C4-2B (cell line): ENCODE measurements around the gene RAB11FIP2.

Experiments used
- H3K27ac ChIP-seq: fragments of 450-650 bp; 2 replicates; pipeline ENCODE4 v1.5.1; 2017
- ZFX ChIP-seq: fragments of 450-650 bp; IDR thresholded peaks from 2 replicates; pipeline ENCODE4 v1.6.1; 2017
- TF ChIP-seq, protein P1 (sequence below): fragments of 450-650 bp; conservative IDR thresholded peaks from 2 replicates; pipeline ENCODE4 v1.5.1; 2017; ENCODE audit warnings: mild to moderate bottlenecking

The RAB11FIP2 gene

GRCh38 chr10:118033905-118034304, 12.8 kb downstream of the RAB11FIP2 start:
- no peak overlapping the region for H3K27ac ChIP-seq
- no peak for TF ChIP-seq ZFX
- TF ChIP-seq, protein P1, sequence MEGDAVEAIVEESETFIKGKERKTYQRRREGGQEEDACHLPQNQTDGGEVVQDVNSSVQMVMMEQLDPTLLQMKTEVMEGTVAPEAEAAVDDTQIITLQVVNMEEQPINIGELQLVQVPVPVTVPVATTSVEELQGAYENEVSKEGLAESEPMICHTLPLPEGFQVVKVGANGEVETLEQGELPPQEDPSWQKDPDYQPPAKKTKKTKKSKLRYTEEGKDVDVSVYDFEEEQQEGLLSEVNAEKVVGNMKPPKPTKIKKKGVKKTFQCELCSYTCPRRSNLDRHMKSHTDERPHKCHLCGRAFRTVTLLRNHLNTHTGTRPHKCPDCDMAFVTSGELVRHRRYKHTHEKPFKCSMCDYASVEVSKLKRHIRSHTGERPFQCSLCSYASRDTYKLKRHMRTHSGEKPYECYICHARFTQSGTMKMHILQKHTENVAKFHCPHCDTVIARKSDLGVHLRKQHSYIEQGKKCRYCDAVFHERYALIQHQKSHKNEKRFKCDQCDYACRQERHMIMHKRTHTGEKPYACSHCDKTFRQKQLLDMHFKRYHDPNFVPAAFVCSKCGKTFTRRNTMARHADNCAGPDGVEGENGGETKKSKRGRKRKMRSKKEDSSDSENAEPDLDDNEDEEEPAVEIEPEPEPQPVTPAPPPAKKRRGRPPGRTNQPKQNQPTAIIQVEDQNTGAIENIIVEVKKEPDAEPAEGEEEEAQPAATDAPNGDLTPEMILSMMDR: no peak

DNA sequence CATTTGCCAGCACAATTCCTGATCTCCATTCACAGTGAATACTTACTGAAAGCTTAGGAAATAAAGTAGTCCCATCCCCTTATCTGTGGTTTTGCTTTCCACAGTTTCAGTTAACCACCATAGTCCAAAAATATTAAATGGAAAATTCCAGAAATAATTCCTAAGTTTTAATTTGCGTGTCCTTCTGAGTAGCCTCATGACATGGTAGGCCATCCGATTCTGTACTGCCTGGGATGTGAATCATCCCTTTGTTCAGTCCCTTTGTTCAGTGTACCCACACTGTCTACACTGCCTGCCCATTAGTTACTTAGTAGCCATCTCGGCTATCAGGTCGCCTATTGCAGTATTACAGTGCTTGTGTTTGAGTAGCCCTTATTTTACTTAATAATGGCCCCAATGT, 14.2 kb downstream of the RAB11FIP2 start:
- no peak overlapping the region for H3K27ac ChIP-seq
- TF ChIP-seq, protein P1: no peak
- TF ChIP-seq ZFX: no peak

DNA sequence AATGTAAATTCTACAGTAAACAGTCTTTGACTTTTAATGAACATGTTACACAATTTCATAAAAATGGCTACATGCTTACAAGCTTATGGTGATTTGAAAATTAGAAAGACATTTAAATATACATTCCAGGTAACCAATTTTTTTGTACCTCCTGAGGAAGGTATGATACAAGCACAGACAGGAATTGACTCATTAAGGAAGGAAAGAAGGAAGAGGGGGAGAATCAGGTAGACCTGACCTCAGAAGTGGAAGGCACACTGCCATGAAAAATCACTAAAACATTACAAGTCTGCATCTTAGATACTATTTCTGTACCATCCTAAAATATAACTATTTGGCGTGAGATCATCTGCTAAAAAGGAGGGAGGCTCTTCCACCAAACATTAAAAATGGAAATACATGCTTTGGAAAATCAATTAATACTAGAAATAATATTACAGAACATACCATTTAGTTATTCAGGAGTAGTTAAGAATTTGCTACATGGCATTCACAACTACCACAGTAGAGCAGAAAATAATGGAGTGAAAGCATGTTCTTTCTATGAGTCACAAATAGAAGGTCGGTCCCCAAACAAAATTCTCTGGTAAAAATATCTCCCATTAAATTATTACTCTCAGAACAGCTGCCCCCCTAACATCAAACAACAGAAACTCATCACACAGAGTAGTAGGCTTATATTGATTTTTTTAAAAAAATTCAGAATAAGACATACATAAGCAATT, 15.2 kb downstream of the RAB11FIP2 start:
- no peak for TF ChIP-seq ZFX
- TF ChIP-seq, protein P1: no peak
- H3K27ac ChIP-seq: no peak overlapping the region

DNA sequence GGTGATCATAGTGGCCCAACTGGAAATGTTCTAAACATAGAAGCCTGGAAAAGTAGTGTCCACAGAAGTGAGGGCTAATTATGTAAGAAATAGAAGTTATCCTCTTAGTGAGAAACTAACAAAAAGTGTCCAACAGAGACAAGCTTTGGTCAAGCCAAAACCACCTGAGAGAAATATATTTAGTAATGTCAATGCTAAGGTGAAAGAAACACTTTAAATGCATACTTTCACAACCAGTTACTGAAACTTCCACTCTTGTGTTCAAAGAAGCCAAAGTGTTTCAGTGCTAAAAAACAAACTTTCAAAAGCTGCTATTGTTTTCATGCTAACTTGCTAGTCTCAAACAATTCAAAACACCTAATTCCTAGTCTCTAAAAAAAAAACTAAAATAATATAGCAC, 18.1 kb downstream of the RAB11FIP2 start:
- TF ChIP-seq ZFX: no peak
- TF ChIP-seq, protein P1: no peak
- H3K27ac ChIP-seq: no peak overlapping the region

DNA sequence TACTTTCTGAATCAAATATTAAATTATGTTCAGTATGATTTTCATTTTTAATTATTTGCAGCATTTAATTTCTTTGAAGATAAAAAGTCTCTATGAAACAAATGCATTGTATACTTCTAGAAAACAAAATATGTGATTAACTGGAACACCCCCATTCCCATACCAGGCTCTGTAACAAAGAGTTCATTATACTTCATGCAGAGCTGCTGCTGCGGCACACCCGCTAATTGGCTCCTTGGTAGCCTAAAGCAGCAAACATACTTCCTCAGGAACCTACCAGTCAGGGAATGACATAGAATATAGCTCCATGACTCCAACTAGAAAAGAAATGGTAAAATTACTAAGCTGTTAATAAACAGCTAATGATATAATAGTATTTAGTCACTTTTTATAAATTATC, 19.3 kb downstream of the RAB11FIP2 start:
- no peak for TF ChIP-seq ZFX
- TF ChIP-seq, protein P1: no peak
- no peak overlapping the region for H3K27ac ChIP-seq

DNA sequence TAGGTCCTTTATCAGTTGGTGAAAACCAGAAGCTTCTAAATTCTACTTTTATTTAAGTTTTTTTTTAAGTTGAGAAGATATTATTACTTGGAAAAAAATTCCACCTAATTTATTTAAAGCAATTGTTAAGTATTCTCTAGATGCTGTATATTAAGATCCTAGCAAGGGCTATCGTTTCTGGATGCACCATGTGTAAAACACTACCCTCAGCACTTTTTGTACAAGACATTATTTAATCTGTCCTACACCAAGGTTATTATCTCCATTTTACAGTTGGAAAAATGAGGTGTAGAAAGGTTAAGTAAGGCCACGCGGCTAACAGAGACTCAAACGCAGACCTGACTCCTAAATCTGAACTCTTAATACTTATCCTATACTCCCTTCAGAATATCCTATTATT, 19.8 kb downstream of the RAB11FIP2 start:
- TF ChIP-seq, protein P1: no peak
- TF ChIP-seq ZFX: no peak
- no peak overlapping the region for H3K27ac ChIP-seq

DNA sequence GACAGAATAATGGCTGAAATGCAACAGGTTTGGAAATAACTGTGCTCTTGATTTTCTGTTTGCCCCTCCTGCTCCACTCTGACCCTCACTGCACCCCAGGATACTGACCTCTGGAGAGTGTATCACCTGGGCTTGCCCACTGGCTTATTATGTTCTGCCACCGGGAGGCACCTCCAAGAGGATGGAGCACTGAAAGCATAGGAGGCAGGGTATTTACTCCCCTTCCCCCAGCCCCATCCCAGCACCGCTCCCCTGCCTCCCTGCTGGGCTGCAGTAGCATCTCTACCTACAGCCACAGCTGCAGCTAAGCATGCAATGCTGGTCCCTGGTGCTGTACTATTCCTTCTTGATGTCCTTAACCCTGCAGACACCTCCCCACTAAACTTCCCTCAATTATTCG, 26.4 kb downstream of the RAB11FIP2 start:
- no peak overlapping the region for H3K27ac ChIP-seq
- no peak for TF ChIP-seq ZFX
- TF ChIP-seq, protein P1: no peak
